ENCODE results near the gene VSTM2L. TPM values are rescaled to one million over a fixed set of nuclear protein-coding genes. Genes with fewer than 3 reads are reported as not detected.

Gene VSTM2L
- total and polyA plus RNA-seq, 2 of the 13 experiments (the other 11 are each of a cell fraction or from before 2014, with no cell fraction given): not detected

- TF ChIP-seq ESRRA (CRISPR knock-in tag; IDR thresholded peaks at IDR 0.05; ENCODE audit: low read depth) (no peak), ZSCAN21 (CRISPR knock-in tag; IDR thresholded peaks at IDR 0.05; ENCODE audit: borderline replicate concordance) (peak; percentile 52; the same call in 1 of the 2 replicates), ZNF180 (CRISPR knock-in tag; IDR thresholded peaks at IDR 0.05; ENCODE audit: borderline replicate concordance, low read depth) (peak; percentile 21; the same call in 1 of the 2 replicates), HNRNPLL (IDR thresholded peaks at IDR 0.05; ENCODE audit: low read depth, low read length, poor library complexity, severe bottlenecking) (no peak), ZFP91 (CRISPR knock-in tag; IDR thresholded peaks at IDR 0.05; ENCODE audit: borderline replicate concordance) (peak; percentile 37; the same call in 1 of the 2 replicates), ZNF891 (CRISPR knock-in tag; IDR thresholded peaks at IDR 0.05) (peak; percentile 29; the same call in 1 of the 2 replicates), CEBPG (CRISPR knock-in tag; IDR thresholded peaks at IDR 0.05) (0 out of 2 replicates have a peak, but pooled peaks have one; percentile 7), ERF (CRISPR knock-in tag; IDR thresholded peaks at IDR 0.05) (0 out of 2 replicates have a peak, but pooled peaks have one; percentile 41), KLF15 (CRISPR knock-in tag; IDR thresholded peaks at IDR 0.05; ENCODE audit: borderline replicate concordance) (no peak), HES4 (CRISPR knock-in tag; IDR thresholded peaks at IDR 0.05; ENCODE audit: borderline replicate concordance) (no peak), NRL (CRISPR knock-in tag; IDR thresholded peaks at IDR 0.05; ENCODE audit: borderline replicate concordance) (peak; percentile 35; the same call in 1 of the 2 replicates), SMC3 (IDR thresholded peaks at IDR 0.05; ENCODE audit: low read length) (peak; percentile 80), ZNF383 (CRISPR knock-in tag; IDR thresholded peaks at IDR 0.05; ENCODE audit: borderline replicate concordance) (no peak), ZNF503 (CRISPR knock-in tag; IDR thresholded peaks at IDR 0.05) (0 out of 2 replicates have a peak, but pooled peaks have one; percentile 32), MIER2 (CRISPR knock-in tag; IDR thresholded peaks at IDR 0.05) (0 out of 2 replicates have a peak, but pooled peaks have one; percentile 57), CTCF (CRISPR knock-in tag; IDR thresholded peaks at IDR 0.05) (peak; percentile 90), ZNF552 (CRISPR knock-in tag; IDR thresholded peaks at IDR 0.05; ENCODE audit: borderline replicate concordance) (no peak), ZBTB43 (CRISPR knock-in tag; conservative IDR thresholded peaks at IDR 0.05) (no peak), ZNF263 (CRISPR knock-in tag; IDR thresholded peaks at IDR 0.05) (peak; percentile 61; the same call in 1 of the 2 replicates), HMGXB4 (CRISPR knock-in tag; IDR thresholded peaks at IDR 0.05; ENCODE audit: borderline replicate concordance in 1 of 2, low read depth in 1 of 2) (peak; percentile 58 to 65; a peak in 2 of 4 replicates)
These were observed 5.9 kb upstream of the VSTM2L start (continued) for GRCh38 chr20:37896932-37897548.

All from HepG2 (cell line).